Measurements from ENCODE around the gene PCDHB6. TPM values are rescaled to one million over a fixed set of nuclear protein-coding genes. Genes with fewer than 3 reads are reported as not detected.
"Not testable (repeated sequence)": the region's sequence is repeated elsewhere in the genome, so short reads cannot be mapped to it uniquely, and the experiment has no call there.

The PCDHB6 gene
- total RNA-seq, 1 donor from 2014 or later: 0.48 TPM

DNA sequence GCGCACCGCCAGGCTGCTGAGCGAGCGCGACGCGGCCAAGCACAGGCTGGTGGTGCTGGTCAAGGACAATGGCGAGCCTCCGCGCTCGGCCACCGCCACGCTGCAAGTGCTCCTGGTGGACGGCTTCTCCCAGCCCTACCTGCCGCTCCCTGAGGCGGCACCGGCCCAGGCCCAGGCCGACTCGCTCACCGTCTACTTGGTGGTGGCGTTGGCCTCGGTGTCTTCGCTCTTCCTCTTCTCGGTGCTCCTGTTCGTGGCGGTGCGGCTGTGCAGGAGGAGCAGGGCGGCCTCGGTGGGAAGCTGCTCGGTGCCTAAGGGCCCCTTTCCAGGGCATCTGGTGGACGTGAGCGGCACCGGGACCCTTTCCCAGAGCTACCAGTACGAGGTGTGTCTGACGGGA, 51.8 kb downstream of the PCDHB6 start:
- not testable (repeated sequence) for DNase-seq (ENCODE audit: low spot score)

Other genes with a start within 250 kb of the PCDHB6 start
- 0.61 TPM for gene PCDHAC1, start 223.8 kb upstream of the PCDHB6 start, total RNA-seq
- gene PCDHAC2, start 183.6 kb upstream of the PCDHB6 start, total RNA-seq: 1.1 TPM
- not detected for gene PCDHB1, start 98.7 kb upstream of the PCDHB6 start, total RNA-seq
- gene PCDHB2, start 55.4 kb upstream of the PCDHB6 start, total RNA-seq: 3.4 TPM
- gene PCDHB3, start 49.6 kb upstream of the PCDHB6 start, total RNA-seq: 3.6 TPM
- gene PCDHB4, start 28.2 kb upstream of the PCDHB6 start, total RNA-seq: 2.5 TPM
- 1.5 TPM for gene PCDHB5, start 14.9 kb upstream of the PCDHB6 start, total RNA-seq
- gene PCDHB7, start 22.6 kb downstream of the PCDHB6 start, total RNA-seq: 1.6 TPM
- gene PCDHB8, start 27.7 kb downstream of the PCDHB6 start, total RNA-seq: 2.4 TPM
- 1.6 TPM for gene PCDHB16, start 32.3 kb downstream of the PCDHB6 start, total RNA-seq
- 1.0 TPM for gene PCDHB9, start 37.1 kb downstream of the PCDHB6 start, total RNA-seq
- gene PCDHB10, start 42.3 kb downstream of the PCDHB6 start, total RNA-seq: 1.4 TPM
- 2.0 TPM for gene PCDHB11, start 49.6 kb downstream of the PCDHB6 start, total RNA-seq
- gene PCDHB12, start 58.7 kb downstream of the PCDHB6 start, total RNA-seq: 3.3 TPM
- gene PCDHB13, start 63.9 kb downstream of the PCDHB6 start, total RNA-seq: 2.8 TPM
- 1.9 TPM for gene PCDHB14, start 73.3 kb downstream of the PCDHB6 start, total RNA-seq
- 3.4 TPM for gene PCDHB15, start 95.3 kb downstream of the PCDHB6 start, total RNA-seq
- gene SLC25A2, start 154.0 kb downstream of the PCDHB6 start, total RNA-seq: 0.61 TPM
- gene TAF7, start 170.7 kb downstream of the PCDHB6 start, total RNA-seq: 53.9 TPM
- gene PCDHGA1, start 180.5 kb downstream of the PCDHB6 start, total RNA-seq: 0.48 TPM
- gene PCDHGA2, start 188.7 kb downstream of the PCDHB6 start, total RNA-seq: 3.7 TPM
- 2.2 TPM for gene PCDHGA3, start 193.8 kb downstream of the PCDHB6 start, total RNA-seq
- gene PCDHGB1, start 200.0 kb downstream of the PCDHB6 start, total RNA-seq: 1.3 TPM
- 4.7 TPM for gene PCDHGA4, start 205.0 kb downstream of the PCDHB6 start, total RNA-seq
- 3.1 TPM for gene PCDHGB2, start 209.9 kb downstream of the PCDHB6 start, total RNA-seq
- gene PCDHGA5, start 214.1 kb downstream of the PCDHB6 start, total RNA-seq: 2.7 TPM
- gene PCDHGB3, start 220.2 kb downstream of the PCDHB6 start, total RNA-seq: 2.7 TPM
- gene PCDHGA6, start 223.8 kb downstream of the PCDHB6 start, total RNA-seq: 3.1 TPM
- 1.9 TPM for gene PCDHGA7, start 232.7 kb downstream of the PCDHB6 start, total RNA-seq
- gene PCDHGB4, start 237.6 kb downstream of the PCDHB6 start, total RNA-seq: 3.2 TPM
- gene PCDHGA8, start 242.6 kb downstream of the PCDHB6 start, total RNA-seq: 0.87 TPM
- gene PCDHGB5, start 247.9 kb downstream of the PCDHB6 start, total RNA-seq: 5.9 TPM